ENCODE results near the gene SLC35A5. TPM values are rescaled to one million over a fixed set of nuclear protein-coding genes. Genes with fewer than 3 reads are reported as not detected.

The SLC35A5 gene
- total and polyA plus RNA-seq, 2 of the 8 experiments (the other 6 are each of a cell fraction or from before 2014, with no cell fraction given): 36.5 to 38.6 TPM

DNA sequence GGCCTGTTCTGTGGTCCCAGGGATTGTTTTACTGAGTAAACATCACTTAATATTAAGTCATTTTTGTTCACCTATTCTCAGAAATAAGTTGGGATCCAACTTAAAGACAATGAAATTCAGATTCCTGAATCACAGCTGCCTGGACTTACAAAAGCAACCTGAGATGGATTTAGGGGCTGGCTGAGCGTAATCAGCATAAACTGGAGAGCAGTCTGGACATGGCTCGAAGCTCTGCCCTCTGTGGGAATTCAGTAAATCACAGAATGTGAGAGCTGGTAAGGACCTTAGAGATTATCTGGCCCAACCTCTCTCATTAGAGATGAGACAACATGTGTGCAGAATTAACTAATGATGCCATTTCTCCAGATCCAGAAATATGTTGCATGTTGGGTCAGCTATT is 55.4 kb downstream of the SLC35A5 start:
- CTCF ChIA-PET (ENCODE audit: partially characterized antibody): interaction anchor here (1.9 to 2.1 kb wide), 3 partner anchors 12 to 35 kb away, joined by 5 to 8 read pairs (median 5); no protein-coding TSS in a partner anchor
- Histone ChIP-seq H2BK20ac (ENCODE audit: low read length) (no peak overlapping the region), H3K14ac (ENCODE audit: insufficient read length) (no peak overlapping the region), H2AK5ac (ENCODE audit: low read depth, low read length) (no peak overlapping the region), H3K4me3 (ENCODE audit: extremely low read depth in 1 of 4, insufficient read depth in 2 of 4, low read depth in 3 of 4, low read length in 4 of 4) (no peak overlapping the region), H3K4ac (replicated peaks; ENCODE audit: insufficient read length, low read depth, low read length) (no peak overlapping the region), H3K79me2 (ENCODE audit: control insufficient read depth in 1 of 2, insufficient read depth in 2 of 2, low read length in 2 of 2) (no peaks in the 10 kb centered on the region), H3K23ac (ENCODE audit: insufficient read length) (no peak overlapping the region), H3K4me1 (replicated peaks in 1 of 4; ENCODE audit: control insufficient read depth in 3 of 4, insufficient read depth in 4 of 4, low read length in 3 of 4) (peaks cover 0 to 3% (median 0%) of the 10 kb centered on the region in 4 experiments; a peak in 2 of 7 replicates), H4K5ac (ENCODE audit: insufficient read length, low read depth, low read length) (no peak overlapping the region), H3K9me3 (ENCODE audit: insufficient read depth in 2 of 2, low read depth in 1 of 2, low read length in 1 of 2) (no peaks in the 10 kb centered on the region; a peak in 1 of 4 replicates), H3K4me2 (ENCODE audit: insufficient read depth in 1 of 2, low read depth in 2 of 2, low read length in 2 of 2) (no peak overlapping the region), H2BK15ac (ENCODE audit: low read length) (no peak overlapping the region), H3K23me2 (ENCODE audit: low read depth, low read length) (no peaks in the 10 kb centered on the region), H3K27ac (ENCODE audit: low read depth, low read length) (no peak overlapping the region), H4K91ac (replicated peaks; ENCODE audit: insufficient read length, low read length) (no peak overlapping the region), H2BK5ac (ENCODE audit: low read depth, low read length) (no peak overlapping the region), H2AFZ (ENCODE audit: low read length) (no peak overlapping the region), H3K27me3 (replicated peaks in 1 of 4; ENCODE audit: control insufficient read depth in 3 of 4, extremely low read depth in 1 of 4, insufficient read depth in 3 of 4, low read length in 3 of 4) (no peaks in the 10 kb centered on the region), H3K18ac (ENCODE audit: extremely low read depth, low read length) (no peak overlapping the region), H3K79me1 (ENCODE audit: low read depth, low read length) (no peaks in the 10 kb centered on the region), H4K20me1 (replicated peaks in 1 of 2; ENCODE audit: control insufficient read depth in 1 of 2, insufficient read depth in 2 of 2, low read length in 2 of 2) (no peaks in the 10 kb centered on the region), H3K9ac (replicated peaks in 1 of 4; ENCODE audit: extremely low read depth in 1 of 4, low read depth in 3 of 4, low read length in 3 of 4) (no peak overlapping the region), H2BK120ac (replicated peaks; ENCODE audit: low read depth, low read length) (no peak overlapping the region), H3K56ac (replicated peaks; ENCODE audit: insufficient read length, low read depth, low read length) (no peak overlapping the region), H4K8ac (ENCODE audit: extremely low read depth, insufficient read depth, low read length) (no peak overlapping the region), H3K36me3 (ENCODE audit: control insufficient read depth in 2 of 4, insufficient read depth in 4 of 4, low read length in 3 of 4) (no peaks in the 10 kb centered on the region), H2BK12ac (ENCODE audit: low read depth, low read length) (no peak overlapping the region)
- no peak for FAIRE-seq
- POLR2A ChIA-PET (ENCODE audit: partially characterized antibody): interaction anchor here (0.9 kb wide), 1 partner anchor 12 kb away, joined by 3 read pairs; no protein-coding TSS in a partner anchor
- TF ChIP-seq POLR2A (IDR thresholded peaks at IDR 0.05; ENCODE audit: control extremely low read depth in 1 of 2, low read depth in 2 of 2, low read length in 2 of 2) (no peak), SP2 (IDR thresholded peaks at IDR 0.05; ENCODE audit: low read length) (no peak), ASH2L (IDR thresholded peaks at IDR 0.05; ENCODE audit: low read length) (no peak), BACH1 (IDR thresholded peaks at IDR 0.05; ENCODE audit: low read length) (no peak), TAF7 (optimal IDR thresholded peaks at IDR 0.05; ENCODE audit: borderline replicate concordance, low read depth, low read length) (no peak), YY1 (IDR thresholded peaks at IDR 0.05; ENCODE audit: low read depth, low read length) (no peak), KDM4A (IDR thresholded peaks at IDR 0.05; ENCODE audit: low read depth, low read length, severe bottlenecking) (no peak), FOSL1 (IDR thresholded peaks at IDR 0.05; ENCODE audit: insufficient read depth, low read depth, low read length) (no peak), ZNF274 (IDR thresholded peaks at IDR 0.05; ENCODE audit: borderline replicate concordance, extremely low read depth, low read length) (no peak)
- TF ChIP-seq, protein P1, sequence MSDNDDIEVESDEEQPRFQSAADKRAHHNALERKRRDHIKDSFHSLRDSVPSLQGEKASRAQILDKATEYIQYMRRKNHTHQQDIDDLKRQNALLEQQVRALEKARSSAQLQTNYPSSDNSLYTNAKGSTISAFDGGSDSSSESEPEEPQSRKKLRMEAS (IDR thresholded peaks at IDR 0.05): no peak
- WGBS, 2 experiments (ENCODE audit: extremely low coverage in 1 of 2, insufficient coverage in 1 of 2, insufficient read length in 1 of 2, insufficient replicate concordance in 2 of 2, low coverage in 1 of 2, low lambda C conversion rate in 2 of 2, missing lambda C conversion rate in 1 of 2): 91% methylated on average over 2 of the region's 2 CpGs; no CpG with 5 or more reads in 1 of the 2 experiments
- no peak for DNase-seq (ENCODE audit: low read depth in 1 of 2, low spot score in 2 of 2)
